HG03457 (cell line): ENCODE measurements around the gene MTR.

Source experiments
- ATAC-seq: cut with Tn5 transposase; IDR thresholded peaks from one replicate; pipeline ENCODE4 v1.9.1; 2021; ENCODE audit warnings: moderate number of reproducible peaks; ENCODE audit not compliant: unreplicated experiment

MTR gene

GRCh38 chr1:236862219-236862591 is 67.1 kb downstream of the MTR start:
- no peak for ATAC-seq

- ATAC-seq: no peak
Observed at GRCh38 chr1:236862615-236863211, 67.6 kb downstream of the MTR start.

DNA sequence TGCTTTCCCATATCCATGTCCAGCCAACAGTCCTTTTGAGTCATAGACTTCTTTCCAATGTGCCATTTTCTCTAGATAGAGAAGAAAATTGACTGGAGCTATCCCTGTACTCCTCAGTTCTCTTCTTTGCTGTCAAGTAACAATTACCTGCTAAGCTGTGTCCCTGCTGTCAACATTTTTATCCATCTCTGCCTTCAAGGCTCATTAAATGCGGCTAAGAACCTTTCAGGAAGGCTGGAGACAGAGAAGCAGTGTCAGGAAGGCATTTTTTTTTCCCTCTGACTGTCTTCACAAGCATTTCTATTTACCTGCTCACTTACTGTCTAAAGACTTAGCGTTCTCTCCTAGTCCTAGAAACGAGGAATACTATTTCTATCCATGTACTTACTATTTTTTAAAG is 69.1 kb downstream of the MTR start:
- no peak for ATAC-seq

DNA sequence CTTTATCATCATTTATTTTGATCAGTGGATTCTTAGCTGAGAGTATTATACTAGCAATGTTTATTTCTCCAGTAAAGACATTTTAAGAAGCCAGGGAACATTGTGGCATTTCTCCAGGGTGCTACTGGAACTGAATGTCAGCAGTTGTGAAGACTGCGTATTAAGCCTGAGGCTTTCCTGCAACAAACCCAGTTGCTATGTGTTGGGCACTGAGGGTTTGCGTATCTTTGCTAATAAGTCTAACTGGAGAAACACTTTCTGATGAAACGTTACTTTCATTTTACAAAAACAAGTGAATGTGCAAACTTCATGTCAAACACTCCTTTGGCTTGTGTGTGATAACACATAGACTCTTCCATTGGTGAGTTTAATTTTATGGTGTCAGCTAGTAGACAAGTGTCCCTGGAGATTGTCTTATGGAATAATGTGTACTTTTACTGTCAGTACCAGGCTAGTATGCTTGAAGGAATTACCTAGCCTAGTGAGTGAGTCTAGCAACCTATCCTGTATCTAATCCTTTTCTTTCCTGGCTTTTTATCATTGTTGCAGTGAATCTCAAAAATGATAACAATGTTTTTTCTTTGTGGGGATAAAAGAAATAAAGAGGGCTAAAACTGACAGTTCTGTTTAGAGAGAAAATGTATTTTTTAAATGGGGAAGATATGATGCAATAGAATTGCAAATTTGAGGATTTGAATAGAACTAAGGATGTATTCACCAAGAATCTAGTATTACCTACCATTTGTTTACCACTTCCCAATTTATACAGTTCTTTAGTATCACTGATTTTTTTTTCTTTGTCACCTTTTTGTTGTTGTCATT is 70.1 kb downstream of the MTR start:
- ATAC-seq: no peak

DNA sequence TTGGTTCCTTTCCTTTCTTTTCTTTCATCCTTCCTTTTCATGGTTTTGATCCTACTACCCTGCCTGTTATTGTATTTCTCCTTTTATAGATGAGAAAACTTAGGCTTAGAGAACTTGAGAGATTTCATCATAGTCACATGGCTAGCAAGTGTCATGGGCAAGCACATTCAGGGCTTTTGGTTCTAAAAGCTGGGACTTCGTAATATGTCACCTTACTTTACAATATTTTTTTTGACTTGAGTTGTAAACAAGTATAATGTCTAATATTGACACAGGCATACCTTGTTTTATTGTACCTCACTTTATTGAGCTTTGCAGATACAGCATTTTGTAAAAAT is 70.7 kb downstream of the MTR start:
- no peak for ATAC-seq

GRCh38 chr1:236868625-236869467 is 73.8 kb downstream of the MTR start:
- ATAC-seq: peak; percentile 78

DNA sequence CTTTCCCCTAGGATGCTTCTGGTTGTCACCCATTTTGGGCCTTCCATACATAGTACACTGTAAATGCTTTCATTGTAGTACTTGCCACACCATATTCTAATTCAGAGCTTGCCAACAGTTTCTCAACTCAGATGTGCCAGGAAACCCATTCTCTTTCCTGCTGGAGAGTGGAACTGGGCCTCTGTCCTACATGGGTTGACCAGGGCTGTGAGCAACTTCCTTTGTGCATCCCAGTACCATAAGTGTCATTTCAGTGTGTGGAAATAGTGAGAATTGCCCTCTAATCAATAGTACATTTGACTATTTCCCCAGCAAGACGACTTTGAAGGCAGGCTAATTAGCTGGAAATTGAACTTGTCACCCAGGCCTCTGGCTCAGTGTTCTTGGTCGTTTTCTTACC is 74.8 kb downstream of the MTR start:
- no peak for ATAC-seq

GRCh38 chr1:236870721-236871120 is 75.6 kb downstream of the MTR start:
- ATAC-seq: no peak

GRCh38 chr1:236872075-236872666 is 77.1 kb downstream of the MTR start:
- no peak for ATAC-seq

- no peak for ATAC-seq
Observed at GRCh38 chr1:236875975-236876374, 80.9 kb downstream of the MTR start.

DNA sequence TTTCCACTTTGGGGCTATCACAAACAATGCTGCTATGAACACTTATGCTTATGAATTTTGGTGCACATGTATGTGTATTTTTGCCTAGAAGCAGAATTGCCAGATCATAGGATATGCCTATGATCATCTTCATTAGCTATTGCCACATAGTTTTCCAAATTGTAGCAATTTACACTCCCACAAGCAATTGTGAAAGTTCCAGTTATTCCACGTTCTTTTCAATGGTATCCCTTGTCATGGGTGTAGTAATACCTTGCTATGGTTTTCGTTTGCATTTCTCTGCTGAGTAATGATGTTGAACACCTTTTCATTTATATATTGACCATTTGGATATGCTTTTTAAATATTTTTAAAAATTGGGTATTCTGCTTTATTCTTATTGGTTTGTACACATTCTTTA is 82.6 kb downstream of the MTR start:
- no peak for ATAC-seq

DNA sequence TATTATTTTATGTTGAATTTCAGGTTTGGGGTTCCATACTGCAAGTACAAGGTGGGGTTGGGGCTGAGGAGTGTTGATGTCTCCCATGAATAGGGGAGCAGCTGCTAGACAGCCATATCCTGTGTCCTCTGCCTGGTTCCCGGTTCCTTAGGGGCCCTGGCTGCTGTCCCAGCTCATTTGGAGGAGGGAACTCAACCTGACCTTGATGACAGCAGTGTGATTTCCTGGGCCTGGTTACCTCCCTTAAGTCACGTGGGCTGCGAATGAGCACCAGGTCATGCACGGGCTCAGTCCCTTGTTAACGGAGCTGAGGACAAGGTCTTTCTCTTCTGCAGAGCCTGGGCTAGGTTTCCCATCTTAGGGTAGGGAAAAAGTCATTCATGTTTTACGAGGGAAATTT is 85.1 kb downstream of the MTR start:
- no peak for ATAC-seq

- no peak for ATAC-seq
Observed at GRCh38 chr1:236882678-236883077, 87.6 kb downstream of the MTR start.

DNA sequence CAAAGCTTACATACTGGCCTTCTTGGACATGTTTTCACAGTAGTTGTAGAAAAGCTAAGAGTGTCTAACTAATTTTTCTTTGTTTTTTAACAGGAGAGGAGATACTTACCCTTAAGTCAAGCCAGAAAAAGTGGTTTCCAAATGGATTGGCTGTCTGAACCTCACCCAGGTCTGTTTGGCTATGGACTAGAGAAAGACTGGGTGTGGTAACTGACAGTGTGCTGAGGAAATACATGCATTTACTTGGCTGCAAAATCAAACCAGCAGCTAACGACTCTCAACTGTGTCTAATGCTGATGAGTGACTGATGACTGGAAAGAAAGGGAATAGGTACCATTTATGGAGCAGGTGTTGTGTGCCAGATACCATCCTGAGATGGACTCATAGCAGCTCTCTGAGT is 91.1 kb downstream of the MTR start:
- no peak for ATAC-seq

DNA sequence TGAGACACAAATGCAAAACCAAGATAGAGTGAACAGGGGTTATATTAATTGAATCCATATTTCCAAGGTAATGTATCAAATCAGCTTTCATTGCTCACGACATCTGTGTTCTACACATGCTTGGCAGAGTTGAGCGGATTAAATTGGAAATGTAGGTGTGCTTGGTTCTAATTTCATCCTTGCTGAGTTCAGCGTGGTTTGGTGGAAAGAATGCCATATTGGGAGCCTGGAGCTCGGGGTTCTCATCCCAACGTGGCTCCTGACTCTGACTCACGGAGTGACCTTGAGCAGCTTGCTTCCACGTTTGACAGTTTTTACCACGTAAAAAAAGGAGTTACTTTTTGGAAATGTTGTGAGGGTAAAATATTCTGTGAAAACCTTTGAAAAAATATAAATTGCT is 92.0 kb downstream of the MTR start:
- no peak for ATAC-seq

DNA sequence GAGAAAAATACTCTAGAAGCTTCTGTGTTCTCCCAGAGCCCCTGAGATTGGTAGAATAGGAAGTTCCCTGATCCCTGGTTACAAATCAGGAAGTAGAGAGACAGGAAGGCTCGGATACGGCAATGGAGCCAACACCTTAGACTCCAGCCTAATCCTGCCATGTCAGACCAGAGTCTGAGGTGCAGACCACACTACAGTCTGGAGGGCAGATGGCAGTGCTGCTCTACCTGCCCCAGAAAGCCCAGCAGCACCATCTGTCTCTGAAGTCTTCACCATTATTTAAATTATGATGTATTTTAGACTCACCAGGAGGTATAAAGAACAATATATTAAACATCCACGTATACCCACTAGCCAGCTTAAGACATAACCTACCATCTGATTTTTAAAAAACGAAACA is 93.0 kb downstream of the MTR start:
- no peak for ATAC-seq

DNA sequence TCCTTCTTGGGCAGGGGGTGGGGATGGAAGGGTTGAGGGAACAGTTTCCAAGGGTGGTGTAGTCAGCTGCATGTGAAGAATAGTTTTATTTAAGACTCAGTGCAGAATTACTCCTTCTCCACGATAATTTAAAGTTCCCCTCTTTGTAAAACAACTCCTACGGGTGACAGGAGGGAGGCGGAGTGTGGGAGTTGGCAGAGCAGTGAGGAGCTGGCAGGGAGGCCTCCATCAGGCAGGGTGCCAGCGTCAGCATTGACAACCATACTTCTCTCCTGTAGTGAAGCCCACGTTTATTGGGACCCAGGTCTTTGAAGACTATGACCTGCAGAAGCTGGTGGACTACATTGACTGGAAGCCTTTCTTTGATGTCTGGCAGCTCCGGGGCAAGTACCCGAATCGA is 93.8 kb downstream of the MTR start:
- ATAC-seq: no peak

DNA sequence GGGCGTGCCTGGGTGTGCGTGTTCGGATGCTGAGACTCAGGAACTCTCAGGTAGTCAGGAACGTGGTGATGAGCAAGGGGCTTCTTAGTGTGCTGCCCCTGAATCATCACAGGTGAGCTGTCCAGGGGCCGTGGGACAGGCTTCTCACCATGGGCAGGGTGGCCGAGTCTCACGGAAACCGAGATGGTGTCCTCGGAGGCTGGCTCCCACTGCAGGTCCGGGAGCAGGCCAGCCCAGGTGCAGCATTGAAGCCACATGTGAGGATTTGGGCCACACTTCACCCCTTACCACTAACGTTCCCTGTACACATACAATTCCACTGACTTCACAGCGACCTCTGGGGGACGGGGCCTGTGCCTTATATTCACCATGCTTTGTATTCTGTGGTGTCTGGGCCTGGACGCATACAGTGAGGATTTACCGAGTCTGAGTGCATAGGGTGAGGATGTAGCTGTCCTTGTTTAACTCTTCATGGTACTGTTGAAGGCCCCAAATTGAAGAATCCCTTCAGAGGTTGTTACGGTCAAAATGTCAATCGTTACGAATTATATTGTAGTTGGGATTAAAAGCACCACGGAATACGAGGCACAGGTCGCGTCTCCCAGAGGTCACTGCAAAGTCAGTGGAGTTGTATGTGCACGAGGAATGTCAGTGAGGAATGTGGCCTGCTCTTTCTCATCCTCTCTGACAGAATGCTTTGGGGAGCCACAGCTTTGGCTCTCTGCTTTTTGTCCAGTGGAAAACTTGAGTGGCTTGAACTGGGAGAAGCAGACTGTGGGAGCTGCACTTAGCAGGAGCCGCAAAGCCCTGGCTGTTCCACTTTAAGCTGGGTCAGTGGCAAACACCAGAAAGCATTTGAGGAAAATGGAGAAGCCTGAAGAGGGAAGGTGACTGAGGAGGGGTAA is 95.3 kb downstream of the MTR start:
- no peak for ATAC-seq

GRCh38 chr1:236893626-236894545 is 98.8 kb downstream of the MTR start:
- ATAC-seq: no peak
